GM12891 (cell line): Measurements from ENCODE around the gene SLC43A1.

Experiments
- POLR2A ChIP-seq: IDR thresholded peaks from 2 replicates; pipeline ENCODE4 v1.6.1; 2011; ENCODE audit warnings: low read depth, low read length, control low read depth
- POLR2AphosphoS5 ChIP-seq: IDR thresholded peaks from 2 replicates; pipeline ENCODE4 v1.6.1; 2011; ENCODE audit warnings: low read depth, low read length, control low read depth

DNA sequence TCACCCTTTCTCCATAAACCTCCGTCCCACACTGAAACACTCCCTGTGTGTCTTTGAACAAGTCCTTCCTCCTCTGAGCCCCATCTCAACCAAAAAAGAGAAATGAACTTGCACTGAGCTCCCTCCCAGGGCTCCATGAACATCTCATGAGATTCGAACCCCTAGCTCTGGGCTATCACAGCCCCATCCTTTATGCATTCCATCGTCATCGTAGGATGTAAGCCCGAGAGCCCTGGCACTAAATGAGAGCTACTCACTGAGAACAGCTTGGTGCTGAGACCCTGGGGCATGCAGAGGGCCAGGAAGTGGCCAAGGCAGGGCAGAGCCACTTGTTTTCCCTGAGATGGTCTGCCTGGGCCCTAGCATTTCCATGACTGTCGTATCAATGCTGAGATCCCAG lies 75.7 kb downstream of the SLC43A1 start:
- TF ChIP-seq POLR2AphosphoS5 (no peak), POLR2A (no peak)
